DND-41 (cell line): Measurements from ENCODE around the gene NELFB.

Experiments
- ATAC-seq: fragments of 200-7000 bp; cut with Tn5 transposase; 3 replicates; pipeline ENCODE4 v1.9.1; 2021; ENCODE audit warnings: low read depth; ENCODE audit not compliant: insufficient read depth
- DNase-seq: peaks from one replicate; pipeline ENCODE4 v3.0.0-alpha.2; 2020
- H2AFZ ChIP-seq: 2 replicates; pipeline ENCODE4 v1.6.0; 2012; ENCODE audit warnings: low read depth, low read length
- H3K27ac ChIP-seq: 2 replicates; pipeline ENCODE4 v1.5.1; 2012; ENCODE audit warnings: low read length, inconsistent platforms
- H3K27me3 ChIP-seq: fragments of 200-600 bp; sonication (generic); 2 replicates; pipeline ENCODE4 v1.6.0; 2012; ENCODE audit warnings: low read length, mild to moderate bottlenecking, inconsistent platforms; ENCODE audit not compliant: insufficient read depth, poor library complexity
- H3K36me3 ChIP-seq: 2 replicates; pipeline ENCODE4 v1.5.1; 2012; ENCODE audit warnings: low read length, inconsistent platforms; ENCODE audit not compliant: insufficient read depth
- H3K4me1 ChIP-seq: 2 replicates; pipeline ENCODE4 v1.5.1; 2012; ENCODE audit warnings: mild to moderate bottlenecking, low read length; ENCODE audit not compliant: insufficient read depth
- H3K4me2 ChIP-seq: 2 replicates; pipeline ENCODE4 v1.6.0; 2012; ENCODE audit warnings: mild to moderate bottlenecking, moderate library complexity, low read length, inconsistent platforms; ENCODE audit not compliant: insufficient read depth
- H3K4me3 ChIP-seq, 2 experiments: fragments of 200-600 bp in 1 of 2; shearing (Covaris generic) in 1 of 2; 2 replicates each; pipeline ENCODE4 v1.5.1; 2012 to 2016; ENCODE audit warnings: inconsistent platforms in 2 of 2, low read length in 2 of 2, mild to moderate bottlenecking in 2 of 2, low read depth in 1 of 2, moderate library complexity in 1 of 2
- H3K79me2 ChIP-seq: 2 replicates; pipeline ENCODE4 v1.6.0; 2012; ENCODE audit warnings: low read length, inconsistent platforms; ENCODE audit not compliant: insufficient read depth
- H3K9ac ChIP-seq: 2 replicates; pipeline ENCODE4 v1.6.0; 2012; ENCODE audit warnings: low read depth, mild to moderate bottlenecking, inconsistent platforms, low read length, moderate library complexity
- H3K9me3 ChIP-seq: 2 replicates; pipeline ENCODE4 v1.5.1; 2012; ENCODE audit warnings: low read length, moderate library complexity, mild to moderate bottlenecking, inconsistent platforms; ENCODE audit not compliant: insufficient read depth, severe bottlenecking
- H4K20me1 ChIP-seq: 2 replicates; pipeline ENCODE4 v1.6.0; 2012; ENCODE audit warnings: low read length; ENCODE audit not compliant: insufficient read depth
- CTCF ChIP-seq: IDR thresholded peaks from 2 replicates; pipeline ENCODE4 v1.5.1; 2012; ENCODE audit warnings: borderline replicate concordance, low read length, moderate library complexity, mild to moderate bottlenecking; ENCODE audit not compliant: poor library complexity, severe bottlenecking; ENCODE audit errors: extremely low read depth
- EZH2 ChIP-seq: IDR thresholded peaks from 3 replicates; pipeline ENCODE4 v1.6.1; 2012; ENCODE audit warnings: borderline replicate concordance, low read depth, mild to moderate bottlenecking, moderate library complexity, low read length, inconsistent platforms; ENCODE audit not compliant: severe bottlenecking

The NELFB gene

GRCh38 chr9:137255448-137256114 is 454 bp downstream of the NELFB start:
- no peaks in the 10 kb centered on the region for H3K27me3 ChIP-seq
- peaks cover 29% of the 10 kb centered on the region for H3K36me3 ChIP-seq
- H3K9me3 ChIP-seq = no peaks in the 10 kb centered on the region
- H3K4me2 ChIP-seq = peak overlapping the region; percentile 96
- peak overlapping the region; percentile 83 for H2AFZ ChIP-seq
- H3K4me1 ChIP-seq = peaks cover 31% of the 10 kb centered on the region
- peaks cover 38% of the 10 kb centered on the region for H3K79me2 ChIP-seq
- TF ChIP-seq CTCF = no peak
- TF ChIP-seq EZH2 = no peak
- peak overlapping the region; percentile 91 for H3K9ac ChIP-seq
- DNase-seq (peak; percentile 49), ATAC-seq (peak; percentile 27)
- peaks cover 14% of the 10 kb centered on the region for H4K20me1 ChIP-seq
- H3K27ac ChIP-seq = peak overlapping the region; percentile 72
- H3K4me3 ChIP-seq = peak overlapping the region; percentile 91 to 93

GRCh38 chr9:137256362-137256761 is 1.2 kb downstream of the NELFB start:
- Histone ChIP-seq H3K9ac (peak overlapping the region; percentile 91), H3K4me3 (peak overlapping the region; percentile 91 to 93; a peak in 3 of 4 replicates), H4K20me1 (peaks cover 14% of the 10 kb centered on the region), H3K79me2 (peaks cover 38% of the 10 kb centered on the region), H3K4me1 (peaks cover 31% of the 10 kb centered on the region), H3K27me3 (no peaks in the 10 kb centered on the region), H3K27ac (peak overlapping the region; percentile 72; the same call in 1 of the 2 replicates), H3K4me2 (peak overlapping the region; percentile 96), H3K9me3 (no peaks in the 10 kb centered on the region), H3K36me3 (peaks cover 29% of the 10 kb centered on the region), H2AFZ (no peak overlapping the region)
- DNase-seq (no peak), ATAC-seq (no peak)
- no peak for TF ChIP-seq EZH2
- no peak for TF ChIP-seq CTCF

- ATAC-seq (no peak), DNase-seq (no peak)
- Histone ChIP-seq H3K4me3 (peak overlapping the region in 1 of 2 experiments; percentile 91; a peak in 3 of 4 replicates), H4K20me1 (peaks cover 14% of the 10 kb centered on the region), H3K9ac (peak overlapping the region; percentile 91), H3K4me2 (peak overlapping the region; percentile 96), H3K79me2 (peaks cover 38% of the 10 kb centered on the region), H3K4me1 (peaks cover 31% of the 10 kb centered on the region), H3K9me3 (no peaks in the 10 kb centered on the region), H2AFZ (no peak overlapping the region), H3K27me3 (no peaks in the 10 kb centered on the region), H3K27ac (no peak overlapping the region), H3K36me3 (peaks cover 29% of the 10 kb centered on the region)
- TF ChIP-seq CTCF (no peak), EZH2 (no peak)
These were observed 1.7 kb downstream of the NELFB start for GRCh38 chr9:137256856-137257255.
